Measurements from ENCODE around the gene GALNT18.
"Not testable (repeated sequence)": the region's sequence is repeated elsewhere in the genome, so short reads cannot be mapped to it uniquely, and the experiment has no call there.

GALNT18 gene

GRCh38 chr11:11378184-11378940 lies 243.4 kb downstream of the GALNT18 start:
- no peak for DNase-seq

- DNase-seq: no peak
Observed at GRCh38 chr11:11374358-11375148, 247.3 kb downstream of the GALNT18 start.

- DNase-seq: no peak
Observed at GRCh38 chr11:11373934-11374333, 247.9 kb downstream of the GALNT18 start.

- DNase-seq: no peak
Observed at GRCh38 chr11:11372461-11372860, 249.3 kb downstream of the GALNT18 start.

GRCh38 chr11:11370962-11371303 lies 250.9 kb downstream of the GALNT18 start:
- no peak for DNase-seq

- no peak for DNase-seq
Observed at GRCh38 chr11:11370255-11370961, 251.4 kb downstream of the GALNT18 start.

- DNase-seq: peak; percentile 45
Observed at GRCh38 chr11:11366793-11367192, 255.0 kb downstream of the GALNT18 start.

GRCh38 chr11:11363674-11364073 lies 258.1 kb downstream of the GALNT18 start:
- DNase-seq: no peak

GRCh38 chr11:11359611-11360010 lies 262.2 kb downstream of the GALNT18 start:
- DNase-seq: no peak

GRCh38 chr11:11356842-11357241 lies 265.0 kb downstream of the GALNT18 start:
- DNase-seq: no peak

GRCh38 chr11:11352878-11353277 lies 268.9 kb downstream of the GALNT18 start, which contains the start of gene CSNK2A3:
Gene CSNK2A3 (minus strand): TSS chr11:11353250. CDS start chr11:11353119, 131 bp downstream.
- DNase-seq: not testable (repeated sequence)

GRCh38 chr11:11351851-11352250 lies 270.0 kb downstream of the GALNT18 start:
- DNase-seq: not testable (repeated sequence)

- no peak for DNase-seq
Observed at GRCh38 chr11:11351042-11351586, 270.7 kb downstream of the GALNT18 start.

GRCh38 chr11:11349870-11350337 lies 271.9 kb downstream of the GALNT18 start:
- DNase-seq: no peak

GRCh38 chr11:11349106-11349825 lies 272.5 kb downstream of the GALNT18 start:
- no peak for DNase-seq

GRCh38 chr11:11348303-11348702 lies 273.5 kb downstream of the GALNT18 start:
- DNase-seq: no peak

- no peak for DNase-seq
Observed at GRCh38 chr11:11347592-11347991, 274.2 kb downstream of the GALNT18 start.

- no peak for DNase-seq
Observed at GRCh38 chr11:11346303-11346702, 275.5 kb downstream of the GALNT18 start.

GRCh38 chr11:11345099-11345498 lies 276.7 kb downstream of the GALNT18 start:
- no peak for DNase-seq

- no peak for DNase-seq
Observed at GRCh38 chr11:11344045-11344444, 277.8 kb downstream of the GALNT18 start.

GRCh38 chr11:11338304-11338703 lies 283.5 kb downstream of the GALNT18 start:
- no peak for DNase-seq

GRCh38 chr11:11336664-11337063 lies 285.1 kb downstream of the GALNT18 start:
- DNase-seq: no peak
